HCT116 (cell line): Measurements from ENCODE around the gene AP1M2.

Experiments used
- CTCF ChIP-seq, 3 experiments: fragments of 200-600 bp in 1 of 3; sonication (generic) in 1 of 3; IDR thresholded peaks in 2 of 3; conservative IDR thresholded peaks in 1 of 3; 2 replicates each; pipeline ENCODE4 v1.5.1; 2012 to 2017; ENCODE audit warnings: low read depth in 2 of 3, low read length in 2 of 3, antibody characterized with exemption in 1 of 3, borderline replicate concordance in 1 of 3, control low read depth in 1 of 3, mild to moderate bottlenecking in 1 of 3, mixed read lengths in 1 of 3, mixed run types in 1 of 3, moderate library complexity in 1 of 3; ENCODE audit not compliant: insufficient read depth in 1 of 3
- EZH2phosphoT487 ChIP-seq: fragments of 200-600 bp; IDR thresholded peaks from 2 replicates; pipeline ENCODE4 v1.6.1; 2018; ENCODE audit warnings: antibody characterized with exemption, borderline replicate concordance
- FOSL1 ChIP-seq: IDR thresholded peaks from 2 replicates; pipeline ENCODE4 v1.6.1; 2012; ENCODE audit warnings: low read depth
- POLR2AphosphoS5 ChIP-seq: IDR thresholded peaks from 2 replicates; pipeline ENCODE4 v1.6.1; 2011; ENCODE audit warnings: mild to moderate bottlenecking, low read depth, low read length, moderate library complexity
- ZFX ChIP-seq: fragments of 450-650 bp; IDR thresholded peaks from 2 replicates; pipeline ENCODE4 v1.6.1; 2017

- peak; percentile 93 for TF ChIP-seq POLR2AphosphoS5
- no peak for TF ChIP-seq CTCF (IDR thresholded peaks at IDR 0.05 in 2 of 3, conservative IDR thresholded peaks at IDR 0.05 in 1 of 3; ENCODE audit: borderline replicate concordance in 1 of 3, insufficient read depth in 1 of 3, low read depth in 2 of 3, low read length in 2 of 3)
- TF ChIP-seq EZH2phosphoT487 = no peak
- TF ChIP-seq ZFX = no peak; the same call in 1 of the 2 replicates
- TF ChIP-seq FOSL1 = no peak
Measured at GRCh38 chr19:10625003-10625761, 38.1 kb upstream of the AP1M2 start, which contains the start of gene SLC44A2.
